ENCODE measurements around the gene DPYSL4. TPM values are rescaled to one million over a fixed set of nuclear protein-coding genes. Genes with fewer than 3 reads are reported as not detected.

The DPYSL4 gene
- total RNA-seq, 1 experiment from 2014 or later: 26.3 TPM

- Histone ChIP-seq H2BK120ac (ENCODE audit: low read depth, low read length, poor library complexity, severe bottlenecking) (no peak overlapping the region), H4K5ac (ENCODE audit: insufficient read length, low read depth, low read length) (no peak overlapping the region), H3K27ac (ENCODE audit: insufficient read length, low read depth, low read length) (no peak overlapping the region), H3K27me3 (ENCODE audit: insufficient read depth, low read length) (no peaks in the 10 kb centered on the region), H4K8ac (replicated peaks; ENCODE audit: insufficient read length, low read depth, low read length) (no peak overlapping the region), H3T11ph (ENCODE audit: low read length) (no peak overlapping the region), H2AFZ (ENCODE audit: low read length) (no peak overlapping the region), H2BK5ac (ENCODE audit: insufficient read length, low read length) (no peak overlapping the region), H3K9ac (ENCODE audit: extremely low read depth, insufficient read length, low read length) (no peak overlapping the region), H3K14ac (ENCODE audit: insufficient read depth, low read length) (no peak overlapping the region; the same call in 1 of the 2 replicates), H2BK20ac (ENCODE audit: low read depth, low read length, poor library complexity, severe bottlenecking) (no peak overlapping the region), H2AK5ac (ENCODE audit: insufficient read length, low read length) (no peak overlapping the region), H3K79me2 (ENCODE audit: insufficient read depth, low read length) (no peaks in the 10 kb centered on the region), H3K4me2 (ENCODE audit: insufficient read depth, insufficient read length, low read length) (no peak overlapping the region), H3K9me3 (ENCODE audit: control insufficient read depth, low read depth, low read length) (no peaks in the 10 kb centered on the region), H3K23me2 (ENCODE audit: insufficient read length, low read depth, low read length, poor library complexity, severe bottlenecking) (no peaks in the 10 kb centered on the region), H3K23ac (ENCODE audit: insufficient read length, low read depth, low read length) (no peak overlapping the region), H3K4me1 (ENCODE audit: insufficient read depth, low read length) (no peaks in the 10 kb centered on the region), H3K56ac (ENCODE audit: insufficient read length, low read depth, low read length) (no peak overlapping the region), H2BK12ac (ENCODE audit: insufficient read length, low read depth, low read length) (no peak overlapping the region), H2BK15ac (ENCODE audit: low read depth, low read length) (no peak overlapping the region), H3K18ac (ENCODE audit: insufficient read length, low read depth, low read length) (no peak overlapping the region), H4K20me1 (ENCODE audit: control insufficient read depth, insufficient read depth, insufficient read length) (no peaks in the 10 kb centered on the region), H3K79me1 (ENCODE audit: insufficient read depth, low read depth, low read length, poor library complexity, severe bottlenecking) (no peaks in the 10 kb centered on the region), H3K4ac (ENCODE audit: low read depth, low read length) (no peak overlapping the region), H4K91ac (ENCODE audit: insufficient read length, low read depth, low read length) (no peak overlapping the region)
- no peaks in the 10 kb centered on the region for H3K27me3 Mint-ChIP-seq (ENCODE audit: low read depth)
- H3K4me1 Mint-ChIP-seq: no peaks in the 10 kb centered on the region
- no peak for DNase-seq
- H3K27ac Mint-ChIP-seq: no peak overlapping the region
- H3K4me3 Mint-ChIP-seq: no peak overlapping the region
- TF ChIP-seq CTCF (conservative IDR thresholded peaks at IDR 0.05): no peak
- peaks cover 0 to 8% (median 3%) of the 10 kb centered on the region in 3 experiments; a peak in 2 of 7 replicates for H3K36me3 Mint-ChIP-seq (ENCODE audit: insufficient read depth in 1 of 3, low read depth in 3 of 3)
- H3K9me3 Mint-ChIP-seq: no peaks in the 10 kb centered on the region
- WGBS (ENCODE audit: extremely low coverage, insufficient read length, low lambda C conversion rate): no CpG with 5 or more reads among the region's 16 CpGs
Observed at GRCh38 chr10:132199854-132200311, 13.1 kb downstream of the DPYSL4 start.

Data from H9 (cell line).